HG02840 (cell line): ENCODE results near the gene ZNF367.

Experiments
- ATAC-seq: cut with Tn5 transposase; IDR thresholded peaks from one replicate; pipeline ENCODE4 v1.9.1; 2021; ENCODE audit warnings: mild to moderate bottlenecking, moderate library complexity, moderate number of reproducible peaks; ENCODE audit not compliant: unreplicated experiment, low FRiP score

Gene ZNF367

DNA sequence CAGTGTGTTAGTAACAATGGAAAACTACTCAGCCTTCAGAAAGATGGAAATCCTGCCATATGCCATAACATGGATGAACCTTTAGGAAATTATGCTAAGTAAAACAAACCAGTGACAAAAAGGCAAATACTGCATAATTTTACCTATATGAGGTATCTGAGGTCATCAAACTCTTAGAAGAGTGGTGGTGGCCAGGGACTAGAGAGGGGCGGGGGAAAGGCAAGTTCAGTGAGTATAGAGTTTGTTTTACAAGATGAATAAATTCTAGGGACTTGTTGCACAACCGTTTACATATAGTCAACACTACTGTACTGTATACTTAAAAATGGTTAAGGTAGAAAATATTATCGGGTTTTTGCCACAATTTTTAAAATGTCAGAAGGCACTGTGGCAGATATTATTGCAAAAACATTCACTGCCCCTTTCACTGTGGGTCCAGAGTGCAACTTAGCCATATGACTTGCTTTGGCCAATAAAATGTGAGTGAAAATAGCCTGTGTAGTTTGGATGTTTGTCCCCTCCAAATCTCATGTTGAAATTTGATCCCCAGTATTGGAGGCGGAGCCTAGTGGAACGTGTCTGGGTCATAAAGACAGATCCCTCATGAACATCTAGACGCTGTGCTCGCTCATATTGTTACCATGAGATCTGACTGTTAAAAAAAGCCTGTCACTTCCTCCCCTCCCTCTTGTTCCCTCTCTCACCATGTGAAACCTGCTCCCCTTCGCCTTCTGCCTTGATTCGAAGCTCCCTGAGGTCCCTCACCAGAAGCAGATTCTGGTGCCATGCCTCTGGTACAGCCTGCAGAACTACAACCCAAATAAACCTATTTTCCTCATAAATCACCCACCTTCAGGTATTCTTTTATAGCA, 9.5 kb downstream of the ZNF367 start:
- no peak for ATAC-seq

DNA sequence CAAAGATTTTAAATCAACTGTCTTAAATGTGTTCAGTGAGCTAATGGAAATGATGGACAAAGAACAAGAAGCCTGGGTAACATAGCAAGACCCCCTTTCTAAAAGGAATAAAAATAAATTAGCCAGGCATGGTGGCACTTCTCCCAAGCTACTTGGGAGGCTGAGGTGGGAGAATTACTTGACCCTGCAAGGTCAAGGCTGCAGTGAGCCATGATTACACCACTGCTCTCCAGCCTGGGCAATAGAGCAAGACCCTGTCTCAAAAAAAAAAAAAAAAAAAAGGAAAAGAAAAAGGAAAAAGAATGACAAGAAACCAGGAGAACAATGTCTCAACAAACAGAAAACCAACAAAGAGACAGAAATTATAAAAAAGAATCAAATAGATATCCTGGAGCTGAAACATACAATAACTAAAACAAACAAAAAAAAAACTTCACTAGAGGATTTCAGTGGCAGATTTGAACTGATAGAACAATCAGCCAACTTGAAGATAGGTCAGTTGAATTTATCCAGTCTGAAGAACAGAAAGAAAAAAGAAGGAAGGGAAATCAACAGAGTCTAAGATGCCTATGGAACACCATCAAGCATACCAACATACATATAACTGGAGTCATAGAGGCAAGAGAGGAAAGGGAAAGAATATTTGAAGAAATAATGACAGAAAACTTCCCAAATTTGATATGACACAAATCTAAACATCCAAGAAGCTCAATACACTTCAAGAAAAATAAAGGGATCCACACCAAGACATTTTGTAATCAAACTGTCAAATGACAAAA, 17.8 kb downstream of the ZNF367 start:
- ATAC-seq, result no peak

DNA sequence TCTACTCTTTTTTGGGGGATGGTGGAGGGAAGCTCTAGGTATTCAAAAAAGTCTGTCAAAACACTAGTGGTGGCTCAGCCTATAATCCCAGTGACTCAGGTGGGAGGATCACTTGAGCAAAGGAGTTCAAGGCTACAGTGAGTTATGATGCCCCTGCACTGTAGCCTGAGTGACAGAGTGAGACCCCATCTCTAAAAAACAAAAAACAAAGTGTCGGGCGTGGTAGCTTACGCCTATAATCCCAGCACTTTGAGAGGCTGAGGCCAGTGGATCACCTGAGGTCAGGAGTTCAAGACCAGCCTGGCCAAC, 18.9 kb downstream of the ZNF367 start:
- ATAC-seq, result no peak

DNA sequence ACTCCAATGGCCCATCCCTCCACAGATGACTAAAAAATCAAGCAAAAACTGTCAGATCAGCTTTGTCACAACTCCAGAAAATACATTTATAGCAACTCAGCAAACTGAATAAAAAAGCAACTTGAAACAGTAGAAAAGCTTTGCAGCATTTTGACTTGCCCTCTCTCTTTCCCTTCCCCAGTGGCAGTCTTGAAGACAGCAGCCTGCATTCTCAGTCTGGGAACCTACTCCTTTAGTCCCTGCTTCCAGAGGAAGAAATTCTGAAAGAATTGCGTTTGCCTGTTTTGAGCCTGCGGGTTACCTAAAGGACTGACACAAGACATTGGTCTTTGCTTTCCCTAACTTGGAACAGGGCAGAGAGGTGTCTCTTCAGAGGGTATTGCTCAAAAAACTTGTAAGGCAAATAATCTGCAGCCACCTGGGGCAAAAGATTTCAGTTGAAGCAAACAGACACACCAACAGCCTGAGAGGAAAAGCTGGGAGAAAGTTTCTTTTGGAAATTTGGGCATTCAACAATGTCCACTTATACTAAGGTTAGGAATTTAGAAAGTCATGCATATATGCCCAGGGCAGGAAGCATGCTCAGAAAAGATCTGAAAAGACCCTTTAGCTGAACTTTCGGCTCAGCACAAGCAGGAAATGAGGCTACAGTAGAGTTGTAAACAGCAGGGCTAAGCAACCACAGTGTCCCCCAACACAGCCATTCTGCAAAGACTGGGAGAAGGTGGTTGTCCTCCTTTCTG, 19.4 kb downstream of the ZNF367 start:
- no peak for ATAC-seq

DNA sequence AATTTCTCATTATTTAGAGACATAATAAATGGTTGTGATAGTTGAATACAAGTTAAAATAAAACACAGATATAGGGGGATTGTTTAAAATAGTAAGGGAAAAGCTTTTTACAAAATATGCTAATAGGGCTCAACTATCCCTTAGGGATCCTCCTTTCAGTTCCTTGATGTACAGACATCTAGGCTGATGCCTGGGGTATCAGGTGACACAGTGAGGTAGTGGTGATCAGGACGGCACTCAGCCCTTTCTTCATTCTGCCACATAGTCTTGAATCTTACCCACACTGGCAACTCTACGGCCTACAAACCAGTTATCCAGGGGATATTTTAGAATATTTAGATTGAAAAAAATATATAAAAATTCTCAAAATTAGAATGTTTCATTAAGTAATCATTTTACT, 22.2 kb downstream of the ZNF367 start:
- no peak for ATAC-seq

DNA sequence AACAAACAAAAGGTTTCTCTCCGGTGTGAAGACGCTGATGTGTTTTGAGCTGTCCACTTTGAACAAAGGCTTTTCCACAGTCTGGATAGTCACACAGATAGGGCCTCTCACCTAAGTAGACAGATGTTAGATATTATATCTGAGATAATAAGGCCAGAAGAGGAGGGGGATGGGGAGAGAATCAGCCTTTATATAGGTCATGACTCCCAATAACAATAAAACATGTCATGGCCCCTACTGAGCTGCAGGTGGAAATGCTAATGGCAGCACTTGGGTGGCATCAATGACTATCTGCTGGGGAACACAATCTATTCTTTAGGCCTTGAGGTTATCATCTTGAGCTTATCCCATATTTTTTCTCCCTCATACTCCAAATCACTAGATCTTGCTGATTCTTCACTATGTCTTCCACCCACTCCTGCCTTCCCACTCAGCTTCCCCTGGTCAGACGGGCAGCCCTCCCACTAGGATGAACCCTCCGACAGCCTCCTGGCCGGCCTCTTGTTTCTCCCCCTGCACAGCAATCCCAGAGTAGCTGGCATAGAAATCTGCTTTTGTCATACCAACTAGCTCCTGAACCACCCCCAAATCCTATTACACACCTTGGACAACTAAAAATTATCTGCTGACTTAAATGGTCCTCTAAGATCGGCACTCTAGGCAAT, 23.2 kb downstream of the ZNF367 start:
- ATAC-seq, result no peak

DNA sequence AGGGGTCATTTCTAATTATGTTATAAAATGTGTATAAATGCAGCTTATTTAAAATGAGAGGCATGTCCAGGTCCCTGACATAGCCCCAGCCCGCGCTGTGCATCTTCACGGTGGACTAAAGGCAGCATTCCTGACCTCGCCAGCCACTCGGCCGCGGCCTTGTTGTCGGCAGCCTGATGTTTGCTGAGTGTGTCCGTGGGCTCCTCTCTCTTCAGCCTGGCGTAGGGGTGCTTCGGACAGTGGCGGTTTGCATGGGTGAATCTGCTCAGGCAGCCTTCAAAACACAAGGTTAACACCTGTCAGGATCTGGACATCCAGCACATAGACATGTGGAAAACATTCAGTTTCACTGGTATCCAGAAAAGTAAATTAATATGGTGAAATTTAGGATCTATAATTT, 25.9 kb downstream of the ZNF367 start:
- ATAC-seq, result no peak

DNA sequence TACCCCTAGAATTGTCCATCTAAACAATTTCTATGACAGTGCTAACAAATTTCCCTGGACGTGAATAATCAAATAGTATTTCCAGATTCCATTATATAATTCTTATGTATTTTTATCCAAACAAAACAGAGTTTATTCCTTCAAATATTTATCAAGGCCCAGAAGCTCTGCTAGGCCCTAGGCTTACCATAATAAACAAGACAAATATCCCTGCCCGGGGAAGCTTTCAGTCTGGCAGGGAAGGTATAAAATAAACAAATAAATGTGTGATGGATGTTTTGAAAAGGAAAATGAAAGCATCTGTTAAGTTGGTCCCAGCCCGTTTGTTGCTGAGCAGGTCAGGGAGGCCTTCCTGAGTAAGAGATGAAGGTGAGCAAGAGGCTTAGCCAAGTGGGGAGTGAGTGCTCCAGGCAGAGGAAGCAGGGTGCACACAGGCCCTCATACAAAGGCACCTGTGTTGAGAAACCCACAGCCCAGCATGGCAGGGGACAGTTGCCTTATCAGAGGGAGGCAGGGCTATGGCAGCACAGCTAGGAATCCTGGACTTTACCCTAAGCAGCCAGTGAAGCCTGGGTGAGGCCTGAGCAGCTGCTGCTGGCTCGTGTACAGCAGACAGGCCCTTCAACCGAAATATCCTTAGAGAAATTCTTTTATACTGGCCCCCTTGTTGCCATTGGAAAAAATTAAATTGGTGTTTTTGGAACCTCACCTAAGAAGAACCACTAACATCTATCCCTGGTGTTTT, 27.0 kb downstream of the ZNF367 start:
- no peak for ATAC-seq

DNA sequence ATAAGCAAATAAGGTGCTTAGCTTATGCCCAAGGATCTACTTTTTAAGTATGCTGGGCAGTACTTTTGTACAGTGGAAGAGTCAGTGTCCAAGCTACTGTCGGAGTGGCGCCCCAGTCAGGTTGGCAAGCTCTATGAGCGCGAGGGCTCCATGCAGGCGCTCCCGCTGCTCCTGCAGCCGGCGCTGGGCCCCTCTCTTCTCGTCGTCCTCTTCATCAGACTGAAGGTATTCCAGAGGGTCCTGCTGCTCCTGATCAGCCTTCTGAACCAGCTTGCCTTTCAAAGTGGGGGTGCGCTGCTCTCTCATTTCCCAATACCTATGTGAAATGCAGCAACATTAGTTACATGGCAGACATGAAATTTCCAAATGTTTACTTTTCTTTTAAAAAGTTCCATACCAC, 30.0 kb downstream of the ZNF367 start:
- no peak for ATAC-seq

DNA sequence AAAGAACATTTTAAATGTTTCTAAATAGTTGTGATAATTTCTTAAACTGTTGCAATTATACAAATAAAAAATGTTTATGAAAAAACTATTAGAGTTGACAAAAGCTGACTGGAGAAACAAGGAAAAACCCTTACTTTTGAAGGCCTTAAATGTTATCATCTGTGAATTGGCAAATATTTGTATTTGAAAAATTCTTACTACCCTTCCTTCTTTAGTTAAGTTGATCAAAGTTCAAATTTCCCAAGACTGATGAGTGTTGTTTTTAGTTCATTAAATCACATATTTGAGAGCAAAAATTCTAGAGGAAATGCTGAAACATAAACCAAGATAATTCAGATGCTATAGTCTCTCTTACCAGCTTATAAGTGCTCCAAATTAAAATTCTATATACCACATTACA, 32.0 kb downstream of the ZNF367 start:
- ATAC-seq, result no peak

DNA sequence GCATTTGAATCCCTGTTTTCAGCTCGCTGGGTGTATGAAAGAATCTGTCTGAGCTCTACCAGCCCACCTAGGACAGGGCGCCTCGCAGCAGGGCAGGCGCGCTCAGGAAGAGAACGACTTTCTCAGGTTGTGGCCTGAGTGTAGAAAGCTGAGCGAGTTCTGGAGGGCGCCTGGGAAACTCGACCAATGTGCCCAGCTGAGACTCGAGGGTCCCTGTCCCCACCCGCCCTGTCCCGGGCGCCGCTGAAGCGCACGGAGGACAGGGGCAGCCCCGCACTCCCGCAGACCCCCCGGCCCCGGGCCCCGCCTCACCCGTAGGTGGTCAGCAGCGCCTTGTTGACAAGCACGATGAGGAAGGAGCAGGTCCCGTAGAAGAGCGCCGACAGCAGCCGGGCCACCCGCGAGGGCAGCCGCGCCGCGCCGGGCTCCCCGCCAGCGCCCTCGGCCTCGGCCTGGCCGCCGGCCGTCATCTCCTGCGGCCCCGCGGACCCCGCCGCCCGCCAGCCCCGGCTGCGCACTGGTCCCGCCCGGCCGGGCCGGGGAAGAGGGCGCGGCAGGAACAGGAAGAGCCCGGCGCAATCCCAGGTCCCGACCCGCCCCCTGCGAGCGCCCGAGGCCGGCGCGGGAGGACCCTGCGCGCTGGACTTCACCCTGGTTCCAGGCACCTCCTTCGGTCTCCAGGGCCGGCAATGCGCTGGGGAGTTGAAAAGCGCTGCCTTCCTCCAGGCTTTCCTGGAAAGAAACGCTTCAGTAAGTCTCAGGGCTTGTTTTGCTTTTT, 34.8 kb downstream of the ZNF367 start, which contains the start of gene SLC35D2:
Gene SLC35D2, minus strand, starts transcription at position 547 of the 778 bp plus-strand sequence. Its CDS starts 77 bp downstream, at position 470.
- ATAC-seq, result no peak

DNA sequence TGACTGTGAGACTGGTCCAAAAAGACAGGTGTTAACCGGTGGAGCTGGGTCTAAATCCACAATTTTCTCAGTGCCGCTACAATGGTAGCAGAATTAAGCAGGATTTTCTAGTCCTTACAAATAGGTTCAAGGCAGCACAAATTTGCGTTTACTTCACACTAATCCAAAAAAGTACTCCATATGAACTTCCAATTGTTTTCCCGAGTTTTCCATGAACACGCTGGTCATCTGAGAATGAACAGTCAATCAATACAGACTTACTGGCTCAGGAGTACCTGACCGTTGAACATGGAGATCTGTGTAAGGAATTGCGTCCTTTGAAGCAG, 35.4 kb downstream of the ZNF367 start:
- no peak for ATAC-seq

DNA sequence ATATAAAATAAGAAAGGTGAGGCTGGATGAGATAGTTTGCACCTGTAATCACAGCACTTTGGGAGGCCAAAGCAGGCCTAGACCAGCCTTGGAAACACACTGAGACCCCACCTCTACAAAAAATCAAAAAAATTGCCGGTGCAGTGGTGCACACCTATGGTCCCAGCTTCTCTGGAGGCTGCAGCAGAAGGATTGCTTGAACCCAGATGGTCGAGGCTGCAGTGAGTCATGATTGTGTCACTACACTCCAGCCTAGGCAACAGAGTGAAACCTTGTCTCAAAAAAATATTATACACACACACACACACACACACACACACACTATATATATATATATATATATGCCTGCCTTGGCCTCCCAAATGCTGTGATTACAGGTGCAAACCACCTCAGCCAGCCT, 36.0 kb downstream of the ZNF367 start:
- no peak for ATAC-seq

DNA sequence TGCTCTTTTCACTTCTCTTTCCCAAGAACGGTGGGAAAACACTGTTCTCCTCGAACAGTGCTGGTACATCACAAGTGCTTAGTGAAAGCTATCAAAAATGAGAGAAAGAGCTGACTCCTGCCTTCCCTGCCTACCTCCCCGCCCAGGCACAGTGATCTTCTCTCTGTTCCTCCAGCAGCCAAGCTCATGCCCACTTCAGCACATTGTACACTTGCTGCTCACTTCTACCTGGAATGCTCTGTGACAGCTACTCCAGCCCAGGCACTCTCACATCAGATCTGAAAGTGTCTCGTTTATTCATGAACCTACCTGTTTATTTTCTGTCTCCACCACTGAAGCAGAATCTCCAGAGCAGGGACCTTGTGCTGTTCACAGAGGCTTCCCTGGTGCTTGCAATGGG, 36.5 kb downstream of the ZNF367 start:
- ATAC-seq, result no peak

DNA sequence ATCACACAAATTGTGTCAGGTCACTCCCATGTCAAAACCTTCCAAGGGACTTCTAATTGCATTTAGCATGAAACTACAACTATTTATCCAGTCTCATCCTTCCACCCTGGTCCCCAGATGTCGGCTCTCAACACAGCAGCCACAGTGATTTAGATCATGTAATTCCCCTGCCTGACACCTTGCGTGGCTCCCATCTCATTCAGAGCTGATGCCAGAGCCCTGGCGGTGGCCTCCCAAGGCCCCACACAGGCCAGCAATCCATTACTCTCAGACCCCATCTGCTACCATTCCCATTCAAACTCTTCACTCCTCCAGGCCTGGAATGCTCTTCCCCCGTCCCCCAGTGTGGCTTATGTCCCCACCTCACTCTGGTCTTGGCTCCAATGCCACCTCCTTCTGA, 37.0 kb downstream of the ZNF367 start:
- no peak for ATAC-seq

DNA sequence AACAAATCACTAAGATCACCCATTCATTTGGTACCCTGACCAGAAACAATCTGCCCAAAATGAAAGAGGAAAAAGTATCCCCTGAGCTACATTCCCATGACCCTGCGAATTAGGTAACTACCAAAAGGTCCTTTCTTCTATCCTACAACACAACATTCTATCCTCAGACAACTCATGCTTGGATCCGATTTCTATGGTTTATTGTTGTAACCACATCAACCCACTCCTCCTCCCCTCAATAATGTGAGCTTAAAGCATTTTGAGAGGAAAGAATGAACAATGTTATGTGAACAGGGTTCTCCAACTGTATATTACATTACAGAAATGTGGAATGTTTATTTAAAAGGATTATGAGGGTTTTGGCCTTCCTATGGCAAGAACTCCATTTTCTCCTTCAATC, 38.7 kb downstream of the ZNF367 start:
- no peak for ATAC-seq

DNA sequence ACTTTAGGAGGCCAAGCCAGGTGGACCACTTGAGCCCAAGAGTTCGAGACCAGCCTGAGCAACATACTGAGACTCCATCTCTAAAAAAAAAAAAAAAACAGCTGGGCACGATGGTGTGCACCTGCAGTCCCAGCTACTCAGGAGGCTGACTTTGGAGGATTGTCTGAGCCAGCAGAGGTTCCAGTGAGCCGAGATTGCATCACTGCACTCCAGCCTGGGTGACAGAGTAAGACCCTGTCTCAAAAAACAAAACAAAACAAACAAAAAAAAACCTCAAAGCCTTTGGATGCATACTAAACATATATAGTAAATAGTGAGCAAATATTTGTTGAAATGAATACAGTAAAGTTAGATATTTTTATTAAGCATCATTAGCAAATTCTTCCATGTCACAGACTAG, 40.0 kb downstream of the ZNF367 start:
- no peak for ATAC-seq

DNA sequence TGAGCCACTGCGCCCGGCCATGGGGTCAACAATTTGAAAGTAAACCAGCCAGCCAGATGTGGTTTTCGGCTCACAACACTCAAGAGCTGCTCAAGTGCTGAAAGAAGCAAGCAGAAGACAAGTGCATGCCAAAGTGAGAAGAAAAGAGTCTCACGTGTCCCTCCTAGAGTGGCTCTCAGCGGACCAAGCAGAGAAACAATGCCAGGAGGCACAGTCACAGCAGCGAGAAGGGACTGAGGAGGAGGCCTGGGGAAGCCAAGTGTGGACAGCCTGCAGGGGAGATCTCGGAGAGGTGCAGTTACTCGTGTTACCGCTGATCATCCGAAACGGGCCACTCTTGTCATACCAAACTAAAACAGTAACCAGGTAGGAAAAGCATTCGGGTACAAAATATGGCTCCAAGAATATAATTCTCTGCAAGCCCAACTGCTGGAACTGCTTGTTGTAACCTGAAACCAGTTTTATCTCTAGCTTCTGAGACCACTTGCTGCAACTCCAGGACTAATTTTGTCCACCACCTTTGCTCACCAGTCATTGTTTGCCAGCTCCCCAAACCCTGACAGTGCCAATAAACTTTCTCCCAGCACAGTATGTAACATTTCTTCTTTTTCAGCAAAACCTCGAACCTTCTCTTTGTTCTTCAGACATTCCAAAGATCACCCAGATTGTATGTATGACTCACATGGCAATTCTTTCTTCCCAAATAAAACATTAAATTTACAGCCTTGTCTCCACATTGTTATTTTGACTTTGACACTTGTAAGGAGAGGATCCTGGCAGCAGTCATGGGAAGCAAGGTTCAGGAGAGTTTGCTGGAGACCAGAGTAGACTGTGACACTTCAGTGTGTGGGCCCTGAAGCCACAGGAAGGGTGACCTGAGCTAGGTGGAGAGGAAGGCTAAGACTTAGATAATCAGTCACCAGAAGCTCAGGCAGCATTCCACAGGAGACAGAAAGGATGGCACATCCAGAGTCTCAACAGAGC, 41.0 kb downstream of the ZNF367 start:
- no peak for ATAC-seq
